HepG2 (cell line): ENCODE measurements around the gene AARSD1. TPM values are rescaled to one million over a fixed set of nuclear protein-coding genes. Genes with fewer than 3 reads are reported as not detected.

Experiments
- ARID2 ChIP-seq: sonication (generic); formaldehyde crosslinking; IDR thresholded peaks from 2 replicates; pipeline ENCODE4 v1.8.1; 2022; ENCODE audit warnings: mild to moderate bottlenecking, missing genetic modification reagents, borderline replicate concordance
- CEBPG ChIP-seq: IDR thresholded peaks from 2 replicates; pipeline ENCODE4 v1.6.1; 2016
- THAP11 ChIP-seq: IDR thresholded peaks from 2 replicates; pipeline ENCODE4 v1.6.1; 2016; ENCODE audit warnings: missing biosample characterization, missing genetic modification reagents
- ZNF546 ChIP-seq: sonication (generic); formaldehyde crosslinking; conservative IDR thresholded peaks from 2 replicates; pipeline ENCODE4 v1.8.1; 2023; ENCODE audit warnings: mild to moderate bottlenecking, missing genetic modification reagents
- polyA plus RNA-seq, 8 experiments: library from polyadenylated mRNA; depleted of rRNA in 3 of 8; stranded (reverse) in 7 of 8; unstranded in 1 of 8; fragments of >200 nt; fragmentation: Illumina TruSeq in 4 of 8; extraction: Trizol in 4 of 8; gene quantifications; 2 replicates each; pipeline versions ENCODE4 v1.2.1 to v1.2.3, GENCODE V29; 2011 to 2016; ENCODE audit warnings: low read depth in 4 of 8, missing spikeins in 1 of 8, mixed read lengths in 1 of 8; ENCODE audit not compliant: insufficient read depth in 1 of 8
- total RNA-seq, 5 experiments: library from RNA; depleted of rRNA; stranded (reverse); fragments of >200 nt; fragmentation: Illumina TruSeq; extraction: Trizol; gene quantifications; 2 replicates each; pipeline ENCODE4 v1.2.3, GENCODE V29; 2016; ENCODE audit warnings: low read depth in 1 of 5
- TF ChIP-seq, protein P1 (sequence below): sonication (generic); formaldehyde crosslinking; IDR thresholded peaks from 2 replicates; pipeline ENCODE4 v1.8.1; 2023; ENCODE audit warnings: missing genetic modification reagents, inconsistent platforms, borderline replicate concordance
- TF ChIP-seq, protein P2 (sequence below): sonication (generic); formaldehyde crosslinking; IDR thresholded peaks from 2 replicates; pipeline ENCODE4 v1.5.1; 2020; ENCODE audit warnings: mild to moderate bottlenecking, missing genetic modification reagents, borderline replicate concordance
- TF ChIP-seq, protein P3 (sequence below): sonication (generic); formaldehyde crosslinking; IDR thresholded peaks from 2 replicates; pipeline ENCODE4 v1.5.0; 2020; ENCODE audit warnings: mild to moderate bottlenecking, missing genetic modification reagents, borderline replicate concordance
- TF ChIP-seq, protein P4 (sequence below): sonication (generic); formaldehyde crosslinking; IDR thresholded peaks from 2 replicates; pipeline ENCODE4 v1.8.1; 2023; ENCODE audit warnings: mild to moderate bottlenecking, inconsistent platforms, moderate library complexity, missing genetic modification reagents, borderline replicate concordance
- TF ChIP-seq, protein P5 (sequence below): sonication (generic); formaldehyde crosslinking; IDR thresholded peaks from 2 replicates; pipeline ENCODE4 v1.4.0; 2020; ENCODE audit warnings: missing genetic modification reagents, mild to moderate bottlenecking, borderline replicate concordance

The AARSD1 gene
- total and polyA plus RNA-seq, 2 of the 13 experiments (the other 11 are each of a cell fraction or from before 2014, with no cell fraction given), result 24.7 to 29.3 TPM

DNA sequence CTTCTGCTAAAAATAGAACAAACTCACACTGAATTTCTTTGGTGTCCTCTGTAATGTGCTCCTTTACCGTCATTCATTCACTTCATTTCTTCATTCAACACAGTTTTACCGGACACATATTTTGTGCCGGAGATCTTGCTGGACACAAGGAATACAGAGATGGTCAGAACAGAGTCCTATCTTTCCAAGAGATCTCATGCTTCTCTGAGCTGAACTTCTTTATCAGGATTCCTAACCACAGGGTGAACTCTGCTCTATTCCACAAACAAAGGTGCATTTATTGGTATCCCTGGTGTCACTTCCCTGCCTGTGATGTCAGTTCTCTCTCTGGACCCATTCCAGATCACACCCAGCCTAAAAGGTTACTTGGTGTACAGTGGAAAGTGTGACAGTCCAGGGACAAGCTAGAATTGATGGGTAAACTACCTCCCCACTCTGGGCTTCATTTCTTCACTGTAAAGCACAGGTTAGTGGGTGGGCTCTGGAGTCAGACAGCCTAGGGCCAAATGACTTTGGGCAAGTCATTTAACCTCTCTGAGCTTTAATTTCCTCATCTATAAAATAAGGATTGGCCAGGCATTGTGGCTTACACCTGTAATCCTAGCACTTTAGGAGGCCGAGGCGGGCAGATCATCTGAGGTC lies 46.5 kb upstream of the AARSD1 start (continued):
- TF ChIP-seq, protein P1, sequence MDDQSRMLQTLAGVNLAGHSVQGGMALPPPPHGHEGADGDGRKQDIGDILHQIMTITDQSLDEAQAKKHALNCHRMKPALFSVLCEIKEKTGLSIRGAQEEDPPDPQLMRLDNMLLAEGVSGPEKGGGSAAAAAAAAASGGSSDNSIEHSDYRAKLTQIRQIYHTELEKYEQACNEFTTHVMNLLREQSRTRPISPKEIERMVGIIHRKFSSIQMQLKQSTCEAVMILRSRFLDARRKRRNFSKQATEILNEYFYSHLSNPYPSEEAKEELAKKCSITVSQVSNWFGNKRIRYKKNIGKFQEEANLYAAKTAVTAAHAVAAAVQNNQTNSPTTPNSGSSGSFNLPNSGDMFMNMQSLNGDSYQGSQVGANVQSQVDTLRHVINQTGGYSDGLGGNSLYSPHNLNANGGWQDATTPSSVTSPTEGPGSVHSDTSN (CRISPR knock-in tag), result no peak
- TF ChIP-seq CEBPG (CRISPR knock-in tag) (peak; percentile 63), ARID2 (no peak), ZNF546 (CRISPR knock-in tag) (no peak), THAP11 (CRISPR knock-in tag) (peak; percentile 64; the same call in 1 of the 2 replicates)
- TF ChIP-seq, protein P2, sequence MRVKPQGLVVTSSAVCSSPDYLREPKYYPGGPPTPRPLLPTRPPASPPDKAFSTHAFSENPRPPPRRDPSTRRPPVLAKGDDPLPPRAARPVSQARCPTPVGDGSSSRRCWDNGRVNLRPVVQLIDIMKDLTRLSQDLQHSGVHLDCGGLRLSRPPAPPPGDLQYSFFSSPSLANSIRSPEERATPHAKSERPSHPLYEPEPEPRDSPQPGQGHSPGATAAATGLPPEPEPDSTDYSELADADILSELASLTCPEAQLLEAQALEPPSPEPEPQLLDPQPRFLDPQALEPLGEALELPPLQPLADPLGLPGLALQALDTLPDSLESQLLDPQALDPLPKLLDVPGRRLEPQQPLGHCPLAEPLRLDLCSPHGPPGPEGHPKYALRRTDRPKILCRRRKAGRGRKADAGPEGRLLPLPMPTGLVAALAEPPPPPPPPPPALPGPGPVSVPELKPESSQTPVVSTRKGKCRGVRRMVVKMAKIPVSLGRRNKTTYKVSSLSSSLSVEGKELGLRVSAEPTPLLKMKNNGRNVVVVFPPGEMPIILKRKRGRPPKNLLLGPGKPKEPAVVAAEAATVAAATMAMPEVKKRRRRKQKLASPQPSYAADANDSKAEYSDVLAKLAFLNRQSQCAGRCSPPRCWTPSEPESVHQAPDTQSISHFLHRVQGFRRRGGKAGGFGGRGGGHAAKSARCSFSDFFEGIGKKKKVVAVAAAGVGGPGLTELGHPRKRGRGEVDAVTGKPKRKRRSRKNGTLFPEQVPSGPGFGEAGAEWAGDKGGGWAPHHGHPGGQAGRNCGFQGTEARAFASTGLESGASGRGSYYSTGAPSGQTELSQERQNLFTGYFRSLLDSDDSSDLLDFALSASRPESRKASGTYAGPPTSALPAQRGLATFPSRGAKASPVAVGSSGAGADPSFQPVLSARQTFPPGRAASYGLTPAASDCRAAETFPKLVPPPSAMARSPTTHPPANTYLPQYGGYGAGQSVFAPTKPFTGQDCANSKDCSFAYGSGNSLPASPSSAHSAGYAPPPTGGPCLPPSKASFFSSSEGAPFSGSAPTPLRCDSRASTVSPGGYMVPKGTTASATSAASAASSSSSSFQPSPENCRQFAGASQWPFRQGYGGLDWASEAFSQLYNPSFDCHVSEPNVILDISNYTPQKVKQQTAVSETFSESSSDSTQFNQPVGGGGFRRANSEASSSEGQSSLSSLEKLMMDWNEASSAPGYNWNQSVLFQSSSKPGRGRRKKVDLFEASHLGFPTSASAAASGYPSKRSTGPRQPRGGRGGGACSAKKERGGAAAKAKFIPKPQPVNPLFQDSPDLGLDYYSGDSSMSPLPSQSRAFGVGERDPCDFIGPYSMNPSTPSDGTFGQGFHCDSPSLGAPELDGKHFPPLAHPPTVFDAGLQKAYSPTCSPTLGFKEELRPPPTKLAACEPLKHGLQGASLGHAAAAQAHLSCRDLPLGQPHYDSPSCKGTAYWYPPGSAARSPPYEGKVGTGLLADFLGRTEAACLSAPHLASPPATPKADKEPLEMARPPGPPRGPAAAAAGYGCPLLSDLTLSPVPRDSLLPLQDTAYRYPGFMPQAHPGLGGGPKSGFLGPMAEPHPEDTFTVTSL, result peak; percentile 72; the same call in 1 of the 2 replicates
- TF ChIP-seq, protein P3, sequence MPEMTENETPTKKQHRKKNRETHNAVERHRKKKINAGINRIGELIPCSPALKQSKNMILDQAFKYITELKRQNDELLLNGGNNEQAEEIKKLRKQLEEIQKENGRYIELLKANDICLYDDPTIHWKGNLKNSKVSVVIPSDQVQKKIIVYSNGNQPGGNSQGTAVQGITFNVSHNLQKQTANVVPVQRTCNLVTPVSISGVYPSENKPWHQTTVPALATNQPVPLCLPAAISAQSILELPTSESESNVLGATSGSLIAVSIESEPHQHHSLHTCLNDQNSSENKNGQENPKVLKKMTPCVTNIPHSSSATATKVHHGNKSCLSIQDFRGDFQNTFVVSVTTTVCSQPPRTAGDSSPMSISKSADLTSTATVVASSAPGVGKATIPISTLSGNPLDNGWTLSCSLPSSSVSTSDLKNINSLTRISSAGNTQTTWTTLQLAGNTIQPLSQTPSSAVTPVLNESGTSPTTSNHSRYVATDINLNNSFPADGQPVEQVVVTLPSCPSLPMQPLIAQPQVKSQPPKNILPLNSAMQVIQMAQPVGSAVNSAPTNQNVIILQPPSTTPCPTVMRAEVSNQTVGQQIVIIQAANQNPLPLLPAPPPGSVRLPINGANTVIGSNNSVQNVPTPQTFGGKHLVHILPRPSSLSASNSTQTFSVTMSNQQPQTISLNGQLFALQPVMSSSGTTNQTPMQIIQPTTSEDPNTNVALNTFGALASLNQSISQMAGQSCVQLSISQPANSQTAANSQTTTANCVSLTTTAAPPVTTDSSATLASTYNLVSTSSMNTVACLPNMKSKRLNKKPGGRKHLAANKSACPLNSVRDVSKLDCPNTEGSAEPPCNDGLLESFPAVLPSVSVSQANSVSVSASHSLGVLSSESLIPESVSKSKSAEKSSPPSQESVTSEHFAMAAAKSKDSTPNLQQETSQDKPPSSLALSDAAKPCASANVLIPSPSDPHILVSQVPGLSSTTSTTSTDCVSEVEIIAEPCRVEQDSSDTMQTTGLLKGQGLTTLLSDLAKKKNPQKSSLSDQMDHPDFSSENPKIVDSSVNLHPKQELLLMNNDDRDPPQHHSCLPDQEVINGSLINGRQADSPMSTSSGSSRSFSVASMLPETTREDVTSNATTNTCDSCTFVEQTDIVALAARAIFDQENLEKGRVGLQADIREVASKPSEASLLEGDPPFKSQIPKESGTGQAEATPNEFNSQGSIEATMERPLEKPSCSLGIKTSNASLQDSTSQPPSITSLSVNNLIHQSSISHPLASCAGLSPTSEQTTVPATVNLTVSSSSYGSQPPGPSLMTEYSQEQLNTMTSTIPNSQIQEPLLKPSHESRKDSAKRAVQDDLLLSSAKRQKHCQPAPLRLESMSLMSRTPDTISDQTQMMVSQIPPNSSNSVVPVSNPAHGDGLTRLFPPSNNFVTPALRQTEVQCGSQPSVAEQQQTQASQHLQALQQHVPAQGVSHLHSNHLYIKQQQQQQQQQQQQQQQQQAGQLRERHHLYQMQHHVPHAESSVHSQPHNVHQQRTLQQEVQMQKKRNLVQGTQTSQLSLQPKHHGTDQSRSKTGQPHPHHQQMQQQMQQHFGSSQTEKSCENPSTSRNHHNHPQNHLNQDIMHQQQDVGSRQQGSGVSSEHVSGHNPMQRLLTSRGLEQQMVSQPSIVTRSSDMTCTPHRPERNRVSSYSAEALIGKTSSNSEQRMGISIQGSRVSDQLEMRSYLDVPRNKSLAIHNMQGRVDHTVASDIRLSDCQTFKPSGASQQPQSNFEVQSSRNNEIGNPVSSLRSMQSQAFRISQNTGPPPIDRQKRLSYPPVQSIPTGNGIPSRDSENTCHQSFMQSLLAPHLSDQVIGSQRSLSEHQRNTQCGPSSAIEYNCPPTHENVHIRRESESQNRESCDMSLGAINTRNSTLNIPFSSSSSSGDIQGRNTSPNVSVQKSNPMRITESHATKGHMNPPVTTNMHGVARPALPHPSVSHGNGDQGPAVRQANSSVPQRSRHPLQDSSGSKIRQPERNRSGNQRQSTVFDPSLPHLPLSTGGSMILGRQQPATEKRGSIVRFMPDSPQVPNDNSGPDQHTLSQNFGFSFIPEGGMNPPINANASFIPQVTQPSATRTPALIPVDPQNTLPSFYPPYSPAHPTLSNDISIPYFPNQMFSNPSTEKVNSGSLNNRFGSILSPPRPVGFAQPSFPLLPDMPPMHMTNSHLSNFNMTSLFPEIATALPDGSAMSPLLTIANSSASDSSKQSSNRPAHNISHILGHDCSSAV (CRISPR knock-in tag), result no peak
- TF ChIP-seq, protein P4, sequence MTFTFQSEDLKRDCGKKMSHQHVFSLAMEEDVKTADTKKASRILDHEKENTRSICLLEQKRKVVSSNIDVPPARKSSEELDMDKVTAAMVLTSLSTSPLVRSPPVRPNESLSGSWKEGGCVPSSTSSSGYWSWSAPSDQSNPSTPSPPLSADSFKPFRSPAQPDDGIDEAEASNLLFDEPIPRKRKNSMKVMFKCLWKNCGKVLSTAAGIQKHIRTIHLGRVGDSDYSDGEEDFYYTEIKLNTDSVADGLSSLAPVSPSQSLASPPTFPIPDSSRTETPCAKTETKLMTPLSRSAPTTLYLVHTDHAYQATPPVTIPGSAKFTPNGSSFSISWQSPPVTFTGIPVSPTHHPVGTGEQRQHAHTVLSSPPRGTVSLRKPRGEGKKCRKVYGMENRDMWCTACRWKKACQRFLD (CRISPR knock-in tag), result no peak
- TF ChIP-seq, protein P5, sequence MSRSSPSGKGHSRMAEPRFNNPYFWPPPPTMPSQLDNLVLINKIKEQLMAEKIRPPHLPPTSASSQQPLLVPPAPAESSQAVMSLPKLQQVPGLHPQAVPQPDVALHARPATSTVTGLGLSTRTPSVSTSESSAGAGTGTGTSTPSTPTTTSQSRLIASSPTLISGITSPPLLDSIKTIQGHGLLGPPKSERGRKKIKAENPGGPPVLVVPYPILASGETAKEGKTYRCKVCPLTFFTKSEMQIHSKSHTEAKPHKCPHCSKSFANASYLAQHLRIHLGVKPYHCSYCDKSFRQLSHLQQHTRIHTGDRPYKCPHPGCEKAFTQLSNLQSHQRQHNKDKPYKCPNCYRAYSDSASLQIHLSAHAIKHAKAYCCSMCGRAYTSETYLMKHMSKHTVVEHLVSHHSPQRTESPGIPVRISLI, result no peak
